GM18870 (cell line): ENCODE measurements around the gene HPSE2.
A peak's percentile ranks its signal among the peaks of the same experiment; 100 is the strongest.
"Not testable (repeated sequence)": the region's sequence is repeated elsewhere in the genome, so short reads cannot be mapped to it uniquely, and the experiment has no call there.

Experiments used
- ATAC-seq: cut with Tn5 transposase; IDR thresholded peaks from one replicate; pipeline ENCODE4 v1.9.1; 2021; ENCODE audit warnings: moderate library complexity; ENCODE audit not compliant: unreplicated experiment

Gene HPSE2

DNA sequence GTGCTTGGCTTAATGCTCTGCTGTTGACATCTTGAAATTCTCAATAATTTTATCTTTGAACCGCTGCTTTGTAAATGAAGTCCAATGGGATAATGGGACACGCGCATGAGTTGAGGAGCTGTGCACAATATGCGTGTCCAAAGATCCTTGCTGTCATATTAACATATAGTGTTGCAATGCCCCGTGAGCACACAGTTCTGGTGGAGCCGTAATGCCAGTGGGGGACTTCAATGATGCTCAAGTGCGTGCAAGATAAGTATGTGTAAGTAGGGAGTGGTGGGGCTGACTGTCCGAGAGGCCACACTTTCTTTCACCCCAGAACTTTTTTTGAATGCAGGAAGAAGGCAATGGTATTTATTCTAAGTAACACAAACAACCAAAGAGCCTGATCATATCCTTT lies 711.5 kb downstream of the HPSE2 start:
- no peak for ATAC-seq

DNA sequence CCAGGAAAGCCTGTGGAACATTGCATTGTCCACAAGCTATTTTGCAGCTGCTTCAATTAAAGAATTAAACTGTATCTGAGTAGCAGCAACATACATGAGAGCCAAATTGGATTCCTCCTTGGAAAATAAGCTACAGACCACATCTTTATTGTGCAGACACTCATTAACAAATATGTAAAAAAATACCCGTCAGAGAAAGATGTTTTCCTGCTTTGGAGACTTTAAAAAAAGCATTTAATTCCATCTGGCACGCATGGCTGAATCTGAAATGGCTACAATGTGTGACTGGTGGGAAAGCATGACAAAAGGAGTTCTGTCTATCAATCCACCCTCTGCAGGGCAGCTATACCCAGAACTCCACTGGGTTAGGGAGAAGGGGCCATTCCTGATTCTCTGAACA lies 715.8 kb downstream of the HPSE2 start:
- ATAC-seq = no peak

DNA sequence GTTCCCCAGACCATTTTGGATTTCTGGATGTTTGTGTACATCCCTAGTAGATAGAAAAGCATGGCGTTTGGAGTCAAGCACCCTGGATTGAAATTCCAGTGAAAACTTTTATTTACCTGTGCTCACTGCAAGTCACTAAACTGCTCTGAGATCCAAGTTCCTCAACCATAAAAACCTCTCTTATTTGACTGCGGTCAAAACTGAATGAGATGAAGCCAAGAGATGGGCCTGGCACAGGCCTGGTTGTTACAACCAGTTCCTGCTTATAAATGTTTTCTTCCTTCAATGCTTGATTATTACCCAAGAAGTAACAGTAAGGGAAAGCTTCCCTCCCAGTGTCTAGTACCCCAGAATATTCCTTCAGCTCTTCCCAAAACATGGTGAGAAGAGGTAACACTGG lies 718.0 kb downstream of the HPSE2 start:
- ATAC-seq = no peak

DNA sequence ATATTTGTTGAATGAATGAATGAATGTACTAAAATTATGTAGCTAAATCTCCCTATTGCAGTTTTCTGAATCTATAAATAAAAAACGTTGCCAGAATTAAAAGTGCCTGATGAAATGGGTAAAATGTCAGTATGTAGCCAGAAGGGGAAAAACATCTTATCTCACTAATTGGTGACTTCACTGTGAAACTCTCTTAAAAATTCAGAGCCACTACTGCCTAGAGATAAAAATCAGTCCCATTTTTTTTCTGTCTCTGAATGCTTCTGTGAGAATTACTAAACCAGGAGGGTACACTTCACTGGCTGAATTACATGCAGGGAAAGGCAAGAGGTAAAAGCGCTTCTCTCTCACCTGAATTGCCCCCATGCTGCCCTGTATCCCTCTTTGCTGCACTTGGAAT lies 719.3 kb downstream of the HPSE2 start:
- no peak for ATAC-seq

DNA sequence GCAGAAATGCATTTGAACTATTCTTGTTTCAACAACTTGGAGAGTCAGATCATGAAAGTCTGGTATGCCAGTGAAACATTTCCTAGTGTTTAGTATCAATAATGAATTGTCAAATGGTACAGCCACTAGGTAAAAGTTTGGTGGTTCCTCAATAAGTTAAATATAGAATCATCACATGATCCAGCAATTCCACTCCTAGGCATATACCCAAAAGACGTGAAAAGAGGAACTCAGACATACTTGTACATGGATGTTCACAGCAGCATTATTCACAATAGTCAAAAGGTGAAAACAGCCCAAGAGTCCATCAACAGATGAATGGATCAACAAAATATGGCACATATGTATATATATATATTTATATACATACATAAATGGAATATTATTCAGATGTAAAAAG lies 721.9 kb downstream of the HPSE2 start:
- no peak for ATAC-seq

DNA sequence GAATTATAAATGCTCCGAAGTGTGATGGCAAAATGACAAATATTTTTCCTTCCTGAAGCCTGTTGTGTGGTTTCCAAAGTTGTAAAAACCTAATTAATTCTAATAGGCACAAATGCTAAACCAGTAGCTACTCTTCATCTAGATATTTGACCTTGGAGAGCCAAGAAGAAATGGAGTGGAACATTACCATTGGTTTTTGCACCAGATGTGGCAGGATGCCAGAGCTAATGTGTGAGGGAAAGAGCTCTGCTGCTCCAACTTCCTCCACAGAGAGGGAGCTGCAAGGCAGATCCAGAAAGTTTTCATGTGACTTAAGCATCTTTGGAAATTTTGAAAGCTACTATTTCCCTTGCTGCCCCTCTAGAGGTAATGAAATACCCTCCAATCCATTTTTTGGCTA lies 723.8 kb downstream of the HPSE2 start:
- ATAC-seq = no peak

DNA sequence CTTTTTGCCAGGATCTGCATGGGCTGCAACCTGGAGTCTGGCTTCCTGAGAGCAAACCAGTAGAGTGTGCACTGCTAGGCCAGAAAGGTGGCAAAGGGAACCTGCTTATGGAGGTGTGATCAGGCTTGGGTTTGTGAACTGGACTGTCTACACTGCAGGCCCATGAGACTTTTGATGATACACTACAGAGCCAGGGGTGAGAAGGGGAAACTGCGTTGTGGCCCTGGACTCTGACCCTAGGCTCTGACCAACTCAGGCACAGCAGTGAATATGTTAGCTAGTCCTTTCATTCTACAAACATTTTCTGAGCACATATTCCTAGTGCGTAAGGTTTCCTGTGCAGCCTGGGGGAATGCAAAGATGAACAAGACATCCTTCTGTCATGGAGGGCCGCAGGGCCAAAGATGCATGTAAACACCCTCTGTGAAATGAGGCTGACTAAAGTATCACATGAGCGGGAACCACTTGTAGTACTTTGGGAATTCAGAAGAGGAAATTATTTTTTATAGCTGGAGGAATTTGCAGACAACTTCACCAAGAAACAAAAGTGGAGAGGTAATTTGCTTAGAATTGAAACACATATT lies 725.1 kb downstream of the HPSE2 start:
- no peak for ATAC-seq

DNA sequence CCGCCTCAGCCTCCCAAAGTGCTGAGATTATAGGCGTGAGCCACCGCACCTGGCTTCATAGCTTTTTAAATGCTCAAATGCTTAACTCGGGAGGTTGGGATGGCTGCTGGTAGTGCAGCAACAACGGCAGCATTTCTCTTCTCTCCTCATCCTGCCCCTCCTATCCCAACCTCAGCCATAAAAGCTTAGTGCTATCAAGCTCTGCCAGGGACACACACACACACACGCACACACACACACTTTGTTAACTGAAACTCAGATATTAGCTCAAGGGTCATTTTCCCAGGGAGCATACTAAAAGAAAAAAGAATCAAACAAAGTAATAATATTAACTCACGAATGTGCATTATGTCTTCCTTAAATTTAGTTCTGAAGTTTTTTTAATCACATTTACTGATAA lies 725.9 kb downstream of the HPSE2 start:
- ATAC-seq = no peak

DNA sequence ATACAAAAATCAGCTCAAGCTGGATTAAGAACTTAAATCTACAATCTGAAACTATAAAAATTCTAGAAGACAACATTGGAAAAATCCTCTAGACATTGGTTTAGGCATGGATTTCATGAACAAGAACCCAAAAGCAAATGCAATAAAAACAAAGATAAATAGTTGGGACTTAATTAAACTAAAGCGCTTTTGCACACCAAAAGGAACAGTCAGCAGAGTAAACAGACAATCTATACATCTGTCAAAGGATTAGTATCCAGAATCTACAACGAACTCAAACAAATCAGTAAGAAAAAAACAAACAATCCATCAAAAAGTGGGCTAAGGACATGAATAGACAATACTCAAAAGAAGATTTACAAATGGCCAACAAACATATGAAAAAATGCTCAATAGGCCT lies 733.1 kb downstream of the HPSE2 start:
- ATAC-seq = not testable (repeated sequence)

DNA sequence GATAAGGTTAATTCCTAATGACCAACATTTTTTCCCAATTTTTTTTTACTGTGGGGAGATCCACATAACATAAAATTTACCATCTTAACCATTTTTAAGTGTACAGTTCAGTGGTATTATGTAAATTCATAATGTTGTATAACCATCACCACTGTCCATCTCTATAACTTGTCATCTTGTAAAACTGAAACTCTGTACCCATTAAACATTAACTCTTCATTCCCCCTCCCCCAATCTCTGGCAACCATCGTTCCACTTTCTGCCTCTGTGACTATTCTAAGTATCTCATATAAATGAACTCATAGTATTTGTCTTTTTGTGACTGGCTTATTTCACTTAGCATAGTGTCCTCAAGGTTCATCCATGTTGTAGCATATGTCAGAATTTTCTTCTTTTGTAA lies 742.9 kb downstream of the HPSE2 start:
- ATAC-seq = peak; percentile 69

DNA sequence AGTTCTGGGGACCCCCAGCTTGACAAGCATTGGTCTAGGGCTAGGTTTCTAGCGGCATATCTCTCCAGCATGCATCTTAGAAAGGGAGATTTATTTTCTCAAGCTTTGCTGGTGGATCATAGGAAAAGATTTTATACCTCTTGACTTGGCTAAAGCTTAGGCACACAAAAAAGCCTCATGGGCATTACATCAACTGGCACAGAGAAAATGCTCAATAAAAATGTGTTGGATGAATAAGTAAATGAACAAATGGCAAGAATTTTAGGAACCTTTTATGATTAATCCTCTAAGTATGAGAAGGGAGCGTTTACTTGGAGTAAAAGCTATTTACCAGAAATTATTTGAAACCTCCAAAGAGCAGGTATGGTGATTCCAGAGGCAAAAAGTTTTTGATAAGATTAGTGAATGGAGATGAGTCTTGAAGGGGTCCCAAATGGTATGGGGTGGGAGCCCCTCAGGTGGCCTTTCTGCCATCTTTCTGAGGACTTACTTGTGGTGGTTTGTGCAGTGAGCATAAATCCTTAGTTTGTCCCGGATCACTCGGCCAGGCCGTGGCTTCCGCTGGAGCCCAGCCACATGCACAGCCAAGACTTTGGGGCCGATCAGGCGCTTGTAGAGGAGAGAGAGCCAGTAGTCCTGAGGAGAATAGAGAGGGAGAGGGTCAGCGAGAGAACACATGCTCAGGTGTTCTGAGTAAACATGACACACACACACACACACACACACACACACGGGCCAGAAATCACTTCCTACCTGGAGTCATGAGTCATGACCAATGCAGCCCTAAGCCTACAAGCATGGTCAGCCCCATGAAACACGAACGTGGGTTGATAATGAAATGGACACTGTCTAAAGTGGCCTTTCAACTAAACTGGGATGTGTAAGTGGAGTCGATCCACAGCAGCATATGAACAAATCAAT lies 745.8 kb downstream of the HPSE2 start:
- ATAC-seq = no peak

DNA sequence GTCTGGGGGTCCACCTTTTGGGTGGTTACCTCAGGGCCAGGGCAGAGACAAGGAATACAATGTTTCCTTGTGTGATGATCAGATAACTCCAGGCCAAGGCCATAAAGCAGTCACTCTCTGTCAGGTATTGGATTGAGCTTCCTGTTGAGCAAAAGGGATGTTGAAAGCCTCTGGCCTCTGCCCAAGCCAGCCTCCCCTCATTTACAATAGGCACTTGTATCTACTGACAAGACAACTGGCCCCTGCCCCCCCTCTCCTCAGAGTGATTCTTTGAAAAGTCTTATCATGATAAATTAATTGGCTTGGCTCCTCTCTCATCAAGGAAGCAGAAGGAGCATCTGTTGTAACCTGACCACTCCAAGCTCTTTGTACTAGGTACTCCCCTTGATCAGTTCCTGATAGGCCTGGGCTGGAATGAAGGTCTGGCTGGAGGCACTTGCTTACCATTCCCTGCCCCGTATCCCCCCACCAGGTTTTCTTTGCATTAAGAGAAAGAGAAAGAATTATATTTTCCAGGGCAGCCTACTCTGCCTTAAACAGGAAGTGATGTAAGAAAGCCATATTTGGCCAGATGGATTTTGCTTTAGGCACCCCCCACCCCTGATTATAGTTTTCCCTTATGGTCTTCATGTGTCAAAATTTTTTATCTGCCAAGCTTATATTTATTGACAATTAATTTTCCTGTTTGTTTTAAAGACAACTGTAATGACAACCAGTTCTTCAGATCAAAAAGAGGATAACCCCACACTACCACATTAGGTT lies 746.8 kb downstream of the HPSE2 start:
- ATAC-seq = no peak

DNA sequence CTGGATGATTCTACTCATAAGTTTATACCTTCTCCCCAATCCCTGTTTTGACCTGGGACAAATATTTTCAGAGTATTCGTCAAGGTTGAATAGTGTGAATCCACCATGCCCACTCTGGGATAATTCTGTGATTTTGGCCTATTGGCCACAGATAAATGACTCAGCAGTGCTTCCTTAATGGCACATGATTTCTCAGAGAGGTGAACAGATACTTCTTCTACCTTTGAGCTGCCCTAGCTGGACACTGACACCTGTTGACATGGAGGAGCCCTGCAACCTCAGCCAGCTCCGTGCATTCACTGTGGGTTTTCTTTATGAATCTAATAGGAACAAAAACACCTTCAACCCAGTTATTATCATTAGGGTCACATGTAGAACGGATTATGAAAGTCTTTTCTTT lies 748.0 kb downstream of the HPSE2 start:
- ATAC-seq = no peak

DNA sequence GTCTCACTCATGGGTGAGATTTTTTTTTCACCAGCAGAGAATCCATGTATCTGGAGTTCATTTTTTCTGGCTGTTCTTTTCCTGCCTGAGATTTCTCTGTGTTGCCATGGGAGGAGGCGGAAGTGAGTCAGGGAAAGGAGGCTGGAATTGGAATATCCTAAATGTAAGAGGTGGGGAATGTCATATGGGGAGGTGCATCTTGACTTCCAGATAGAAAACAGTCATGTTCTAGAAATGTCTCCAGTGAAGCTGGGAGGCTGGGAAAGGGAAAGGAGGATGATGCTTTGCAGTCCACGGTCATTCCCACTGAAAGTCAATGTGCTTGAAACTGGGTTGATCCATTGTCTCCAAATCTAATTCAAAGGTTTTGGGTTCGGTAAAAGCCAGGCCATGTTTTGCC lies 749.2 kb downstream of the HPSE2 start:
- ATAC-seq = no peak

DNA sequence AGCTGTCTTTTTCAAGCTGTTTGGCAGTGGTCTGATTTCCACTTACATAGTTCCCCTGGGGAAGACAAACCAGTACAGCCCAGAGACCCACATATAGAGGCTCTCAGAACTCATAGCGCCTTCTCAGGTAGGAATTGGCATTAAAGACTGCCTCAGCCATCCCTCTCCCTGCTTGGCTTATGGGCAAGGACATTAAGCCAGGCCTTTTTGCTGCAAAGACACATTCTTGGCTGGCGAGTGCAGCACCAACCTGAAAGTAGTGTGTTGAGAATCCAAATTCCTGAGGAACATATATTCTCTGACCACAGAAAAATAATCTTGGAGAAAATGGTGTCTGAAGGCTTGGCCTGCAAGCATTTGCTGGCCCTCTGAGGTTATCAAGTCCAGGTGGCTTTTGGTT lies 749.7 kb downstream of the HPSE2 start:
- no peak for ATAC-seq

DNA sequence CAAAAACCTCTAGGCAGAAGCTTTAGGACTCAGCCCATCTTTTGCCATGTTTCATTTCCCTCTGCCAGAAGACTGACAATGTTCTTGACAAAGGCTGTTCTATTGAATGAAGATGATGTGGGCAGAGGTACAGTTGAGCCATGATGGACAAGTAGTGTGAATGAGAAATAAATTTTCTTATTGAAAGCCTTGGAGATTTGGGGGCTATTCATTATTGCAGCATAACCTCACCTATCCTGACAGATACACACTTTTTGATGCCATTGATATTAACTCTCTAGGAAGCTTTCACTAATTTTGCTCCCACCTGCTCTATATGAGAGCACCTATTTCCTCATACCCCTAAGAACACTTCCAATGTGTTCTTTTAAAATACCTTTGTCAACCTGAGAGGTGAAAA lies 752.0 kb downstream of the HPSE2 start:
- ATAC-seq = no peak

DNA sequence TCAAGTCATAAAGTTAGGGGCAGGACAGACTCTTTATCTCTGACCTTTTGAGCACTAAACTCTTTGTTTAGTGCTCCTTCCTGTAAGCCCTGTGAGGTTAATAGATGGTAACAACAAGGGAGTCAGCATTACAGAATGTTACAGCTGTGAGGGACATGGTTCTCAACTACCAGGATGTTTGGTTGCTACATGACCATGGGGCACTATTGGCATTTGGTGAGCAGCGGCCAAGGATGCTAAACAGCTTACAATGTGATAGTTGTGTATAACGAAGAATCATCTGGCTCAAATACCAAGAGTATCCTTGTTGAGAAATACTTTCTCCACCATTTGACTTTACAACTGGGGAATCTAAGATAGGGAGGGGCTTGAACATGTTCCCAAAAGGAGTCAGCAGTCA lies 753.6 kb downstream of the HPSE2 start:
- ATAC-seq = no peak

DNA sequence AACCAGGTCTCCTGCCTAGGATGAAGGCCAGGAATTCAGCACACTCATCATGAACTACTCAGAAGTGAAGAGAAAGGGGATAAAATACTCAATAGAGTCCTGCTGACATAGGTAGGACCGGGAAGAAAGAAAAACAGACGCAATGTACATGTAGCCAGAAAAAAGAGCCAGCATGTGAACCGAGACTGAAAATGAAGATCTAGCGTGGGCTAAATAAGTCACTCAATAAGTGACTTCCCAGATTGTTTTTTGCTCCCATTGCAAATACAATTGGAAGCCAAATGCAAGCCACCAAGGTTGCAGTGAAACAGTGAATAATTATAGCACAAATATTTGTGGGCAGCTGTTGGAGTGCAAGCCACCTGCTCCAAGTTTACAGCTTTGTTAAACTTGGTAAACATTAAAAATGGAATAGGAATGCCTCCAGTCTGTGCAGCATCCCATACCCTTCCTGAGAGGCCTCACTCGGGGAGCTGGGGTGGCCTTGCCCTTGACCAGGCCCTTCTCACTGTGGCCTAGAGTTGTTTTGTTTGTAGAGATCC lies 754.2 kb downstream of the HPSE2 start:
- no peak for ATAC-seq

DNA sequence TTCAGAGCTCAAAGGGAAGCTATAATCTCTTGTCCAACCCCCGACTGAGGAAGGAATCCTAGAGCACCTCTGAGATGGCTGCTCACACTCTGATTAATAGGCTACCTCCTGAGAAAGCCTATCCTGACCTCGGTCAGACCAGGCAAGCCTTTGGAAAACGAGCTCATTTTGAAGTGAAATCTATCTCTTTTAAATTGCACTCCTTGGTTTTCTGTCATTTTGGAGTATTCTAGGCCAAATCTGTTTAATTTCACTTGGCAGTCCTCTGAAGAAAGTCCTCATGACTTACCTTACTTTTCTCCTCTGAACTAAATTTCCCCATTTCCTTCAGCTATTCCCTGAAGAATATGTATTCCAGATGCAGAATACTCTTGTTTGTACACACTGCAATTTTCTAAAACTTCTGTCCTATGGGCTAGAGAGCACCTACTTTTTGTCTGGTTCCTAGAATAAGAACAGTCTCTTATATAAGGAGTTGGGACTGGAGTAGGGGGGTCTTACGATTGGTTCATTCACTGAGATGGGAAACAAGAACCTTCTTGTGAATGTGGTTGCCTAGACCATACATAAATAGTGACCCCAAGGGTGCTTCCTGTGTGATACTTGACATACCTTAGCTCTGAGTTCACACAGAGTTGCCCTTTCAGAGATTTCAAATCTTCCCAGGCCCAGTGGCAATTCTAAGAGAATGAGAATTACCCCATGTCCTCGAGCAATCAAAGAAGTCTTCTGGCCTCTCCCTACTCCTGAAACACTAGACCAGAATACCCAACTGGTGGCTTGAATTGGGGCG lies 757.0 kb downstream of the HPSE2 start:
- no peak for ATAC-seq

DNA sequence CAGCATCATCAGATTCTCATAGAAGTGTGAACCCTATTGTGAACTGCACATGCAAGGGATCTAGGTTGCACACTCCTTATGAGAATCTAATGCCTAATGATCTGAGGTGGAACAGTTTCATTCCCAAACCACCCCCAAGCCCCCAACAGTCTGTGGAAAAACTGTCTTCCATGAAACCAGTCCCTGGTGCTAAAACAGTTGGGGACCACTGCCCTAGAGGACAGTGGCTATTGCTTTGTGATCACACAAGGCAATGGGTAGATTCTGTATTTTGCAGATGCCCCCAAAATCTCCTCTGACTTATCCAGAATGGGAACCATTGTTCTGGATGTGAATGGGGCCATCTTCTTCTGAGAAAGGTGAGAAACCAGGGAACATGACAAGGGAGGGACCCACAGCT lies 757.8 kb downstream of the HPSE2 start:
- no peak for ATAC-seq

DNA sequence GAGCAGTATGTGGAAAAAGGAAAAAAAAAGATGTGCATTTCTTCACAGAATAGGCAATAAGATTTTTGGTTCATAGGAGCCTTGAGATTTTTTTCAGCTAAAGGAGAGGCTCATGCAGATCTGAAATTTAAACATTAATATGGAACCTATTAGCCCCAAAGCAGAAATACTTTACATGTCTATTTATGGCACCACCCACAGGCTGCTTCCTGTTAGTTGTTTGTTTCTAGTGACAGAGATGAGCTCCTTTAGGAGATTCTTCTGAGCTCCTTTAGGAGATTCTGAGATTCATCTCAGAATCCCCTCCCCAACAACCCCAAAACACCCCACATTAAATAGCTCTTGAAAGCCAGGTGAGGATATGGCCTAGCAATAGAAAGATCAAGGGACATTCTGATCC lies 761.0 kb downstream of the HPSE2 start:
- ATAC-seq = peak; percentile 61
